ENCODE results near the gene ZC3H4.

ZC3H4 gene

GRCh38 chr19:47068246-47068645 is 45.3 kb downstream of the ZC3H4 start:
- TF ChIP-seq GATA3 (IDR thresholded peaks at IDR 0.05; ENCODE audit: low read depth, low read length) (no peak), GATA2 (IDR thresholded peaks at IDR 0.05; ENCODE audit: low read depth, low read length) (no peak)

- TF ChIP-seq GATA2 (IDR thresholded peaks at IDR 0.05; ENCODE audit: low read depth, low read length) (no peak), GATA3 (IDR thresholded peaks at IDR 0.05; ENCODE audit: low read depth, low read length) (no peak)
Observed at GRCh38 chr19:47067215-47067847, 46.2 kb downstream of the ZC3H4 start.

- TF ChIP-seq GATA2 (IDR thresholded peaks at IDR 0.05; ENCODE audit: low read depth, low read length) (no peak), GATA3 (IDR thresholded peaks at IDR 0.05; ENCODE audit: low read depth, low read length) (no peak)
Observed at GRCh38 chr19:47066376-47067214, 47.0 kb downstream of the ZC3H4 start.

GRCh38 chr19:47065242-47065641 is 48.3 kb downstream of the ZC3H4 start:
- no peak for TF ChIP-seq GATA3 (IDR thresholded peaks at IDR 0.05; ENCODE audit: low read depth, low read length)
- no peak for TF ChIP-seq GATA2 (IDR thresholded peaks at IDR 0.05; ENCODE audit: low read depth, low read length)

GRCh38 chr19:47063874-47064273 is 49.7 kb downstream of the ZC3H4 start:
- TF ChIP-seq GATA2 (IDR thresholded peaks at IDR 0.05; ENCODE audit: low read depth, low read length), result no peak
- TF ChIP-seq GATA3 (IDR thresholded peaks at IDR 0.05; ENCODE audit: low read depth, low read length), result no peak

GRCh38 chr19:47058621-47059022 is 55.0 kb downstream of the ZC3H4 start:
- no peak for TF ChIP-seq GATA3 (IDR thresholded peaks at IDR 0.05; ENCODE audit: low read depth, low read length)
- TF ChIP-seq GATA2 (IDR thresholded peaks at IDR 0.05; ENCODE audit: low read depth, low read length), result no peak

- no peak for TF ChIP-seq GATA2 (IDR thresholded peaks at IDR 0.05; ENCODE audit: low read depth, low read length)
Observed at GRCh38 chr19:47057328-47057727, 56.2 kb downstream of the ZC3H4 start.

- TF ChIP-seq GATA2 (IDR thresholded peaks at IDR 0.05; ENCODE audit: low read depth, low read length), result no peak
- TF ChIP-seq GATA3 (IDR thresholded peaks at IDR 0.05; ENCODE audit: low read depth, low read length), result no peak
Observed at GRCh38 chr19:47056411-47056810, 57.2 kb downstream of the ZC3H4 start.

GRCh38 chr19:47049307-47049700 is 64.3 kb downstream of the ZC3H4 start:
- TF ChIP-seq GATA3 (IDR thresholded peaks at IDR 0.05; ENCODE audit: low read depth, low read length), result no peak
- no peak for TF ChIP-seq GATA2 (IDR thresholded peaks at IDR 0.05; ENCODE audit: low read depth, low read length)

GRCh38 chr19:47047763-47048405 is 65.7 kb downstream of the ZC3H4 start:
- TF ChIP-seq GATA2 (IDR thresholded peaks at IDR 0.05; ENCODE audit: low read depth, low read length) (no peak), GATA3 (IDR thresholded peaks at IDR 0.05; ENCODE audit: low read depth, low read length) (no peak)

- TF ChIP-seq GATA2 (IDR thresholded peaks at IDR 0.05; ENCODE audit: low read depth, low read length), result no peak
- TF ChIP-seq GATA3 (IDR thresholded peaks at IDR 0.05; ENCODE audit: low read depth, low read length), result no peak
Observed at GRCh38 chr19:47047272-47047762, 66.3 kb downstream of the ZC3H4 start.

- TF ChIP-seq GATA3 (IDR thresholded peaks at IDR 0.05; ENCODE audit: low read depth, low read length) (no peak), GATA2 (IDR thresholded peaks at IDR 0.05; ENCODE audit: low read depth, low read length) (no peak)
Observed at GRCh38 chr19:47045867-47046470, 67.6 kb downstream of the ZC3H4 start.

GRCh38 chr19:47044946-47045866 is 68.4 kb downstream of the ZC3H4 start:
- TF ChIP-seq GATA3 (IDR thresholded peaks at IDR 0.05; ENCODE audit: low read depth, low read length), result no peak
- TF ChIP-seq GATA2 (IDR thresholded peaks at IDR 0.05; ENCODE audit: low read depth, low read length), result no peak
